Measurements from ENCODE around the gene KRT24. TPM values are rescaled to one million over a fixed set of nuclear protein-coding genes. Genes with fewer than 3 reads are reported as not detected.

Gene KRT24
- total RNA-seq, 1 donor from 2014 or later, result not detected

- DNase-seq (ENCODE audit: low spot score), result no peak
- no peak overlapping the region for H3K4me3 Mint-ChIP-seq (ENCODE audit: unreplicated experiment)
- H3K4me1 Mint-ChIP-seq (ENCODE audit: low read depth), result no peaks in the 10 kb centered on the region
- no peaks in the 10 kb centered on the region for H3K9me3 Mint-ChIP-seq (ENCODE audit: low read depth)
- TF ChIP-seq CTCF (IDR thresholded peaks at IDR 0.05), result no peak
- H3K27me3 Mint-ChIP-seq (ENCODE audit: low read depth), result peaks cover 47% of the 10 kb centered on the region
- no peak overlapping the region for H3K27ac Mint-ChIP-seq (ENCODE audit: unreplicated experiment)
- no peaks in the 10 kb centered on the region for H3K36me3 Mint-ChIP-seq (ENCODE audit: low read depth)
Measured at GRCh38 chr17:40707745-40708144, 4.2 kb upstream of the KRT24 start.

- no peak for TF ChIP-seq CTCF (IDR thresholded peaks at IDR 0.05)
- no peaks in the 10 kb centered on the region for H3K9me3 Mint-ChIP-seq (ENCODE audit: low read depth)
- H3K27me3 Mint-ChIP-seq (ENCODE audit: low read depth), result peaks cover 45% of the 10 kb centered on the region
- no peak overlapping the region for H3K4me3 Mint-ChIP-seq (ENCODE audit: unreplicated experiment)
- H3K27ac Mint-ChIP-seq (ENCODE audit: unreplicated experiment), result no peak overlapping the region
- H3K36me3 Mint-ChIP-seq (ENCODE audit: low read depth), result no peaks in the 10 kb centered on the region
- DNase-seq (ENCODE audit: low spot score), result no peak
- H3K4me1 Mint-ChIP-seq (ENCODE audit: low read depth), result no peaks in the 10 kb centered on the region
Measured at GRCh38 chr17:40705584-40705983, 2.0 kb upstream of the KRT24 start.

GRCh38 chr17:40702271-40702670 lies 1.3 kb downstream of the KRT24 start:
- Mint-ChIP-seq H3K27me3 (ENCODE audit: low read depth) (peaks cover 59% of the 10 kb centered on the region), H3K4me1 (ENCODE audit: low read depth) (no peaks in the 10 kb centered on the region), H3K9me3 (ENCODE audit: low read depth) (no peaks in the 10 kb centered on the region), H3K27ac (ENCODE audit: unreplicated experiment) (no peak overlapping the region), H3K4me3 (ENCODE audit: unreplicated experiment) (no peak overlapping the region), H3K36me3 (ENCODE audit: low read depth) (no peaks in the 10 kb centered on the region)
- DNase-seq (ENCODE audit: low spot score), result no peak
- TF ChIP-seq CTCF (IDR thresholded peaks at IDR 0.05), result no peak

- TF ChIP-seq CTCF (IDR thresholded peaks at IDR 0.05), result no peak
- H3K27ac Mint-ChIP-seq (ENCODE audit: unreplicated experiment), result no peak overlapping the region
- H3K4me1 Mint-ChIP-seq (ENCODE audit: low read depth), result no peaks in the 10 kb centered on the region
- no peak for DNase-seq (ENCODE audit: low spot score)
- H3K4me3 Mint-ChIP-seq (ENCODE audit: unreplicated experiment), result no peak overlapping the region
- H3K36me3 Mint-ChIP-seq (ENCODE audit: low read depth), result no peaks in the 10 kb centered on the region
- H3K9me3 Mint-ChIP-seq (ENCODE audit: low read depth), result no peaks in the 10 kb centered on the region
- peaks cover 64% of the 10 kb centered on the region for H3K27me3 Mint-ChIP-seq (ENCODE audit: low read depth)
Measured at GRCh38 chr17:40699853-40700252, 3.7 kb downstream of the KRT24 start.

- no peak for DNase-seq (ENCODE audit: low spot score)
- peaks cover 62% of the 10 kb centered on the region for H3K27me3 Mint-ChIP-seq (ENCODE audit: low read depth)
- no peak overlapping the region for H3K27ac Mint-ChIP-seq (ENCODE audit: unreplicated experiment)
- H3K9me3 Mint-ChIP-seq (ENCODE audit: low read depth), result no peaks in the 10 kb centered on the region
- H3K36me3 Mint-ChIP-seq (ENCODE audit: low read depth), result no peaks in the 10 kb centered on the region
- TF ChIP-seq CTCF (IDR thresholded peaks at IDR 0.05), result no peak
- H3K4me3 Mint-ChIP-seq (ENCODE audit: unreplicated experiment), result no peak overlapping the region
- H3K4me1 Mint-ChIP-seq (ENCODE audit: low read depth), result no peaks in the 10 kb centered on the region
Measured at GRCh38 chr17:40699371-40699770, 4.2 kb downstream of the KRT24 start.

All from chondrocyte (in vitro differentiated cells).